Stimulated activated CD4-positive, alpha-beta T cell treated with anti-CD3 and anti-CD28 coated beads, Interleukin-12 subunit alpha, Interleukin-12 subunit beta, amount 100 ng/mL, for 48 hours (primary cell): ENCODE results near the gene AKAP11.
A peak's percentile ranks its signal among the peaks of the same experiment; 100 is the strongest.

Experiments used
- DNase-seq, 3 donors: peaks; one replicate each; pipeline ENCODE4 v3.0.0-alpha.2; 2020; ENCODE audit warnings: low read depth in 2 of 3, low spot score in 1 of 3

Gene AKAP11

GRCh38 chr13:42274386-42275097 lies 2.6 kb downstream of the AKAP11 start:
- no peak for DNase-seq

GRCh38 chr13:42275098-42275471 lies 3.1 kb downstream of the AKAP11 start:
- no peak for DNase-seq

GRCh38 chr13:42275506-42275905 lies 3.6 kb downstream of the AKAP11 start:
- DNase-seq = peak in 1 of 3 donors; percentile 24

GRCh38 chr13:42276683-42277082 lies 4.7 kb downstream of the AKAP11 start:
- DNase-seq = no peak

- DNase-seq = no peak
Observed at GRCh38 chr13:42277618-42278276, 5.8 kb downstream of the AKAP11 start.

GRCh38 chr13:42279080-42279479 lies 7.1 kb downstream of the AKAP11 start:
- no peak for DNase-seq

- DNase-seq = no peak
Observed at GRCh38 chr13:42279986-42280385, 8.0 kb downstream of the AKAP11 start.

GRCh38 chr13:42280537-42280936 lies 8.6 kb downstream of the AKAP11 start:
- no peak for DNase-seq

- no peak for DNase-seq
Observed at GRCh38 chr13:42283574-42283973, 11.6 kb downstream of the AKAP11 start.

GRCh38 chr13:42284068-42284467 lies 12.1 kb downstream of the AKAP11 start:
- DNase-seq = no peak

GRCh38 chr13:42298392-42298791 lies 26.4 kb downstream of the AKAP11 start:
- no peak for DNase-seq

- DNase-seq = no peak
Observed at GRCh38 chr13:42305503-42305902, 33.6 kb downstream of the AKAP11 start.

GRCh38 chr13:42307461-42307860 lies 35.5 kb downstream of the AKAP11 start:
- no peak for DNase-seq

- DNase-seq = no peak
Observed at GRCh38 chr13:42312817-42313431, 41.0 kb downstream of the AKAP11 start.

- DNase-seq = no peak
Observed at GRCh38 chr13:42318570-42318969, 46.6 kb downstream of the AKAP11 start.

GRCh38 chr13:42320375-42320787 lies 48.4 kb downstream of the AKAP11 start:
- DNase-seq = no peak

GRCh38 chr13:42322806-42323205 lies 50.9 kb downstream of the AKAP11 start:
- no peak for DNase-seq

- DNase-seq = no peak
Observed at GRCh38 chr13:42324704-42325103, 52.8 kb downstream of the AKAP11 start.

GRCh38 chr13:42327725-42328124 lies 55.8 kb downstream of the AKAP11 start:
- no peak for DNase-seq

- DNase-seq = no peak
Observed at GRCh38 chr13:42328672-42329071, 56.7 kb downstream of the AKAP11 start.

GRCh38 chr13:42329239-42329638 lies 57.3 kb downstream of the AKAP11 start:
- DNase-seq = no peak

- no peak for DNase-seq
Observed at GRCh38 chr13:42331009-42331408, 59.1 kb downstream of the AKAP11 start.
